Measurements from ENCODE around the gene LRMDA.

DNA sequence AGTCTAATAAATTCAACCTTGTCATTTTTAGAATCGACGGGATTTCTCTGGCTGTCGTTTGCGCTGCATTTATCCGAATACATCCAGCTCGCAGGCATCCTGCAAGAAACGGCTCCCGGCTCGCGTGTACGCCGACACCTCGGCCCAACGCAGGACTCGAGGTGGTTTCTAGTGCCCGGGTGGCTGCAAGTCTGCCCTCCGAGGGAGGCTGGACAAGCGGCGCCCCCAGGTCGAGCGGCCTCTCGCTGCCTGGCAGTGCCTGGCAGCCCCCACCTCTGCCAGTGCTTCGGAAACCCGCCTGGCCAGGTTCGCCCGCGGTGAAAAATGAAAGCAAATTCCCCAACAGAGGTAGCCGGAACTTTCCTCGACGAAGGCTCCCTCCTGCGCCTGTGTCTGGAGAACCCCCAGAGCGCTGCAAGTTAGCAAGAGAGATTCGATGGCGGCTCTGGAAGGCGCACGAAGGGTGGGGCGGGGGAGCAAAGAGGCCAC, 24.2 kb upstream of the LRMDA start:
- no peak for TF ChIP-seq CTCF (optimal IDR thresholded peaks at IDR 0.05 in 1 of 3, IDR thresholded peaks at IDR 0.05 in 1 of 3, conservative IDR thresholded peaks at IDR 0.05 in 1 of 3; ENCODE audit: extremely low read depth in 1 of 3, insufficient read depth in 2 of 3, low read length in 3 of 3)
- no peak for TF ChIP-seq EZH2 (IDR thresholded peaks at IDR 0.05; ENCODE audit: low read length)

All from keratinocyte (primary cell).